A673 (cell line): ENCODE data around the gene ELP4.

Source experiments
- CTCF ChIP-seq: fragments of 300-800, 200-600 bp; sonication (generic); conservative IDR thresholded peaks from 2 replicates; pipeline ENCODE4 v1.5.1; 2017; ENCODE audit warnings: low read depth, mild to moderate bottlenecking, antibody characterized with exemption, low read length, moderate library complexity, mixed read lengths
- EZH2 ChIP-seq: fragments of 200-600 bp; sonication (generic); IDR thresholded peaks from 2 replicates; pipeline ENCODE4 v1.6.1; 2017; ENCODE audit warnings: borderline replicate concordance, low read depth, mild to moderate bottlenecking, mixed read lengths, antibody characterized with exemption, low read length; ENCODE audit not compliant: poor library complexity, severe bottlenecking

GRCh38 chr11:31822175-31822926, 312.8 kb downstream of the ELP4 start:
- TF ChIP-seq CTCF (no peak), EZH2 (peak; percentile 48)
